ENCODE results near the gene GGA2. TPM values are rescaled to one million over a fixed set of nuclear protein-coding genes. Genes with fewer than 3 reads are reported as not detected.
"Not testable (repeated sequence)": the region's sequence is repeated elsewhere in the genome, so short reads cannot be mapped to it uniquely, and the experiment has no call there.

GGA2 gene
- total RNA-seq, 1 donor from 2014 or later, result 89.9 TPM

GRCh38 chr16:23465179-23465578 is 45.1 kb downstream of the GGA2 start:
- H3K36me3 Mint-ChIP-seq (ENCODE audit: insufficient read depth), result peaks cover 17% of the 10 kb centered on the region
- DNase-seq (ENCODE audit: low spot score, unreplicated experiment), result no peak
- H3K9me3 Mint-ChIP-seq (ENCODE audit: low read depth), result no peaks in the 10 kb centered on the region
- no peaks in the 10 kb centered on the region for H3K27me3 Mint-ChIP-seq
- H3K4me1 Mint-ChIP-seq (ENCODE audit: low read depth), result peaks cover 2% of the 10 kb centered on the region
- no peak overlapping the region for H3K27ac Mint-ChIP-seq
- no peak overlapping the region for H3K4me3 Mint-ChIP-seq (ENCODE audit: low read depth)
- no peak for TF ChIP-seq CTCF (IDR thresholded peaks at IDR 0.05; ENCODE audit: unreplicated experiment)

GRCh38 chr16:23464196-23464595 is 46.1 kb downstream of the GGA2 start:
- Mint-ChIP-seq H3K9me3 (ENCODE audit: low read depth) (no peaks in the 10 kb centered on the region), H3K4me1 (ENCODE audit: low read depth) (peaks cover 2% of the 10 kb centered on the region)

GRCh38 chr16:23462994-23463393 is 47.3 kb downstream of the GGA2 start:
- H3K27ac Mint-ChIP-seq, result peak overlapping the region; percentile 79
- H3K9me3 Mint-ChIP-seq (ENCODE audit: low read depth); H3K4me3 Mint-ChIP-seq (ENCODE audit: low read depth); H3K4me1 Mint-ChIP-seq (ENCODE audit: low read depth); DNase-seq (ENCODE audit: low spot score, unreplicated experiment); H3K27me3 Mint-ChIP-seq; H3K36me3 Mint-ChIP-seq (ENCODE audit: insufficient read depth): not testable (repeated sequence)

More at GRCh38 chr16:23464196-23464595, 46.1 kb downstream of the GGA2 start:
- peaks cover 12% of the 10 kb centered on the region for H3K36me3 Mint-ChIP-seq (ENCODE audit: insufficient read depth)
- TF ChIP-seq CTCF (IDR thresholded peaks at IDR 0.05; ENCODE audit: unreplicated experiment), result no peak
- peak overlapping the region; percentile 12 for H3K27ac Mint-ChIP-seq
- no peak for DNase-seq (ENCODE audit: low spot score, unreplicated experiment)
- H3K27me3 Mint-ChIP-seq, result no peaks in the 10 kb centered on the region
- no peak overlapping the region for H3K4me3 Mint-ChIP-seq (ENCODE audit: low read depth)

- Mint-ChIP-seq H3K27ac (peak overlapping the region; percentile 93), H3K4me1 (ENCODE audit: low read depth) (peaks cover 8% of the 10 kb centered on the region)
These were observed 56.8 kb downstream of the GGA2 start for GRCh38 chr16:23453338-23454052.

GRCh38 chr16:23452572-23453337 is 57.5 kb downstream of the GGA2 start, which contains the start of gene COG7:
Gene COG7, minus strand, starts transcription at chr16:23453189. Its CDS starts 195 bp downstream, at chr16:23452994.
- Mint-ChIP-seq H3K9me3 (ENCODE audit: low read depth) (no peaks in the 10 kb centered on the region), H3K4me3 (ENCODE audit: low read depth) (peak within 1 kb of the TSS; percentile 86), H3K36me3 (ENCODE audit: insufficient read depth) (peaks cover 2% of the 10 kb centered on the region), H3K27ac (peak within 1 kb of the TSS; percentile 93), H3K4me1 (ENCODE audit: low read depth) (peaks cover 8% of the 10 kb centered on the region), H3K27me3 (no peaks in the 10 kb centered on the region)
- DNase-seq (ENCODE audit: low spot score, unreplicated experiment), result peak; percentile 77
- no peak for TF ChIP-seq CTCF (IDR thresholded peaks at IDR 0.05; ENCODE audit: unreplicated experiment)

More at GRCh38 chr16:23453338-23454052, 56.8 kb downstream of the GGA2 start:
- no peak for TF ChIP-seq CTCF (IDR thresholded peaks at IDR 0.05; ENCODE audit: unreplicated experiment)
- no peak for DNase-seq (ENCODE audit: low spot score, unreplicated experiment)
- peaks cover 2% of the 10 kb centered on the region for H3K36me3 Mint-ChIP-seq (ENCODE audit: insufficient read depth)
- H3K4me3 Mint-ChIP-seq (ENCODE audit: low read depth), result peak overlapping the region; percentile 86
- no peaks in the 10 kb centered on the region for H3K9me3 Mint-ChIP-seq (ENCODE audit: low read depth)
- no peaks in the 10 kb centered on the region for H3K27me3 Mint-ChIP-seq

Measured in progenitor cell of endocrine pancreas (in vitro differentiated cells).